Measurements from ENCODE around the gene TBC1D16.

DNA sequence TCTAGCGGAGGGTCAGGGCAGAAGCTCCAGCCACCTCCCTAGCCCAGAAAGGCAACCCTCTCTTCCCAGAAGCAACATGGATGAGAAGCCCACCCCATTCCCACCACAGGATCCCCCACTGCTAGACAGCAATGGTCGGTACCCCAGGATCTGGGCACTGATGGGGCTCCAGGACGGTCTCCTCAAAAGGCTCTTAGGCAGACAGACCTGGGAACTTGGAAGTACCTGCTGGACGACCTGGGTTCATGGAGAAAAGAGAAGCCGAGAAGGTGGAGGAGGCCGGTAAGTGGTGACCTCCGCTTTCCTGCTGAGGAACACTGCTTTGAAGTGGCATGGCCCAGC lies 96.6 kb downstream of the TBC1D16 start:
- TF ChIP-seq, protein P1, sequence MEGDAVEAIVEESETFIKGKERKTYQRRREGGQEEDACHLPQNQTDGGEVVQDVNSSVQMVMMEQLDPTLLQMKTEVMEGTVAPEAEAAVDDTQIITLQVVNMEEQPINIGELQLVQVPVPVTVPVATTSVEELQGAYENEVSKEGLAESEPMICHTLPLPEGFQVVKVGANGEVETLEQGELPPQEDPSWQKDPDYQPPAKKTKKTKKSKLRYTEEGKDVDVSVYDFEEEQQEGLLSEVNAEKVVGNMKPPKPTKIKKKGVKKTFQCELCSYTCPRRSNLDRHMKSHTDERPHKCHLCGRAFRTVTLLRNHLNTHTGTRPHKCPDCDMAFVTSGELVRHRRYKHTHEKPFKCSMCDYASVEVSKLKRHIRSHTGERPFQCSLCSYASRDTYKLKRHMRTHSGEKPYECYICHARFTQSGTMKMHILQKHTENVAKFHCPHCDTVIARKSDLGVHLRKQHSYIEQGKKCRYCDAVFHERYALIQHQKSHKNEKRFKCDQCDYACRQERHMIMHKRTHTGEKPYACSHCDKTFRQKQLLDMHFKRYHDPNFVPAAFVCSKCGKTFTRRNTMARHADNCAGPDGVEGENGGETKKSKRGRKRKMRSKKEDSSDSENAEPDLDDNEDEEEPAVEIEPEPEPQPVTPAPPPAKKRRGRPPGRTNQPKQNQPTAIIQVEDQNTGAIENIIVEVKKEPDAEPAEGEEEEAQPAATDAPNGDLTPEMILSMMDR (conservative IDR thresholded peaks at IDR 0.05; ENCODE audit: low read length), result no peak
- no peak for TF ChIP-seq EZH2phosphoT487 (IDR thresholded peaks at IDR 0.05; ENCODE audit: borderline replicate concordance, low read depth, low read length)

All from OCI-LY7 (cell line).